HEK293 (cell line): ENCODE measurements around the gene COQ8B.

ENCODE experiments used
- MYNN ChIP-seq: fragments of 450-650 bp; formaldehyde crosslinking; IDR thresholded peaks from 2 replicates; pipeline ENCODE4 v1.5.1; 2016; ENCODE audit warnings: missing biosample characterization, missing genetic modification characterization, borderline replicate concordance
- SETDB1 ChIP-seq: IDR thresholded peaks from one replicate; pipeline ENCODE4 v1.6.1; 2017; ENCODE audit warnings: mild to moderate bottlenecking, low read length, moderate library complexity, mixed read lengths; ENCODE audit not compliant: insufficient read length
- ZNF302 ChIP-seq: fragments of 450-650 bp; formaldehyde crosslinking; IDR thresholded peaks from 2 replicates; pipeline ENCODE4 v1.5.1; 2016; ENCODE audit warnings: missing biosample characterization, missing genetic modification characterization, low read depth
- ZNF341 ChIP-seq: fragments of 450-650 bp; formaldehyde crosslinking; IDR thresholded peaks from 2 replicates; pipeline ENCODE4; 2016; ENCODE audit warnings: low read depth, missing biosample characterization, missing genetic modification characterization

- no peak for TF ChIP-seq ZNF302 (tag by site-specific recombination)
- no peak for TF ChIP-seq ZNF341 (tag by site-specific recombination)
- TF ChIP-seq SETDB1 = no peak
- no peak for TF ChIP-seq MYNN
These were observed 39.5 kb downstream of the COQ8B start for GRCh38 chr19:40677156-40677555.
